Left ventricle myocardium superior (tissue), 1 donor: ENCODE measurements around the gene OSBPL2. TPM values are rescaled to one million over a fixed set of nuclear protein-coding genes. Genes with fewer than 3 reads are reported as not detected.

Experiments
- ATAC-seq: fragments of 200-7000 bp; cut with Tn5 transposase; one replicate; pipeline ENCODE4 v1.9.1; 2020; ENCODE audit warnings: mild to moderate bottlenecking, moderate library complexity
- DNase-seq: peaks from one replicate; pipeline ENCODE4 v3.0.0-alpha.2; 2020
- intact Hi-C: fragments of 100-400 bp; cut with micrococcal nuclease; formaldehyde crosslinking; loops from one replicate; pipeline ENCODE4 v1.11.0; 2022
- total RNA-seq: library from RNA; stranded (reverse); fragmentation: NEBNext Ultra II Directional; extraction: Animal tissue kit (Norgen Biotek cat#: 25700); gene quantifications from one replicate; pipeline ENCODE4 v1.2.1, GENCODE V29; 2021
- donor health status: DM: no; HTN: yes; CAD: no; lungs with severe emphysema.

The OSBPL2 gene
- total RNA-seq, 1 donor from 2014 or later, result 60.0 TPM

DNA sequence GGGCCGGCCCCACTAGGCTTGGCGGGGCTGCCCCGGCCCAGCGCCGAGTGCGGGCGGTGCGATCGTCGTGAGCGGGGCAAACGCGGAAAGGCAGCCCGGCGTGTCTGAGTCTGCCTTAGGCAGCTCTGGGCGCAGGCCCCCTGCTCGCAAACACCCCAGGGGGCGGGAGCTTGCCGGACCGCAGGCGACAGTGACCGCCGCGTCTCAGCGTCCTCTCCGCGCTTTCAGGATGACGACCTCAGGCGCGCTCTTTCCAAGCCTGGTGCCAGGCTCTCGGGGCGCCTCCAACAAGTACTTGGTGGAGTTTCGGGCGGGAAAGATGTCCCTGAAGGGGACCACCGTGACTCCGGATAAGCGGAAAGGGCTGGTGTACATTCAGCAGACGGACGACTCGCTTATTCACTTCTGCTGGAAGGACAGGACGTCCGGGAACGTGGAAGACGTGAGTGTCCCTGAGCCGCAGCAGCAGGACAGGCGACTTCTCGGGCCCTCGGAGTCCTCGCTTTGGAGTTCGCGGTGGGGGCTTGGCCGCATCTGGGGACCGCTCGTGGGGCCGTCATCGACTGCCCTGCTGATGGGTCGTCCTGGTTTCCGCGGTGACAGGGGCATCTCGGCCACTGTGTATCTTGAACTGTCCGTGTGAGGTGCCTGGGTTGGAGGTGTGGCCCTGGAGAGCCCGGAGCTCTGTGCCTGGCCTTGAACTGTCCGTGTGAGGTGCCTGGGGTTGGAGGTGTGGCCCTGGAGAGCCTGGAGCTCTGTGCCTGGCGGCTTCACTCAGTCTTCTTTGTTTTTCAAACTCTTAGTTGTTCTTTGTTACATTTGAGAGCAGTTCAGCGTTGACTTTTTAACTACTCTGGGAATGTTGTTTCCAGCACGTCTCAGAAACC, 65.3 kb downstream of the OSBPL2 start:
- ATAC-seq, result no peak
- intact Hi-C loops, result loop anchor here (5.0 kb wide), 1 partner anchor 79 kb away; no protein-coding TSS in a partner anchor
- DNase-seq, result peak; percentile 52

DNA sequence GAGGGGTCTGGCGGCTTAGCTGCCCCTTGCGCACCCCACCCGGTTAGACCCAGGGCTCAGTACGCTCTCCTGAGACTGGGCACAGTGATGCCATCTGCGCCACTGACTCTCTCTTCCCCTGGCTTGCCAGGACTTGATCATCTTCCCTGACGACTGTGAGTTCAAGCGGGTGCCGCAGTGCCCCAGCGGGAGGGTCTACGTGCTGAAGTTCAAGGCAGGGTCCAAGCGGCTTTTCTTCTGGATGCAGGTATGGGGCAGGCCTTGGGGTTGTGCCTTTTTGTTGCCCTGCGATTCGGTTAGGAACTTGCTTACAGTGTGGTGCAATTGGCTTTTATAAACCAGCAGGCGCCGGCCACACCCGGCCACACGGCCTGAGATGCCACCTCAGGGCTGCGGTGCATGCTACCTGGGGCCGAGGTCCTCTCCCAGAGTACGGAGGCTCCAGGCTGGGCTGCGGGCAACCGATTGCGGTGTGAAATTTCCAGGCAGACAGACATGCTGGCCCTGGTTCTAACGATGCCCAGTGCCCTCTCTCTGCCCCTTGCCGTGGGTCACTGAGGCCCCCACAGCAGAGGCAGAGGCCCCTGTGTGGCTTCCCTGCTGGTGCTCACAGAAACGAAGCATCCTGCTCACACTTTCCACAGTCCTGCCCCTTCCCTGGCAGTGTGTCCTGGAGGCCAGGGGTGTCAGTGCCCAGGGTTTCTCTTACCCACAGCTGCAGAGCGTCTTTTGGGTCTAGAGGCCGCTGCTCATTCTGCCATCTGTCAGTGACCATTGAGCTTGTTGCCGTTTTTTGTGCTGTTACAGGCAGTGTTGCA, 66.2 kb downstream of the OSBPL2 start:
- intact Hi-C loops, result loop anchor here (5.0 kb wide), 1 partner anchor 78 kb away; no protein-coding TSS in a partner anchor
- ATAC-seq (no peak), DNase-seq (no peak)

GRCh38 chr20:62305149-62305764, 66.9 kb downstream of the OSBPL2 start:
- intact Hi-C loops, result no loop called here
- DNase-seq, result no peak
- ATAC-seq, result no peak

DNA sequence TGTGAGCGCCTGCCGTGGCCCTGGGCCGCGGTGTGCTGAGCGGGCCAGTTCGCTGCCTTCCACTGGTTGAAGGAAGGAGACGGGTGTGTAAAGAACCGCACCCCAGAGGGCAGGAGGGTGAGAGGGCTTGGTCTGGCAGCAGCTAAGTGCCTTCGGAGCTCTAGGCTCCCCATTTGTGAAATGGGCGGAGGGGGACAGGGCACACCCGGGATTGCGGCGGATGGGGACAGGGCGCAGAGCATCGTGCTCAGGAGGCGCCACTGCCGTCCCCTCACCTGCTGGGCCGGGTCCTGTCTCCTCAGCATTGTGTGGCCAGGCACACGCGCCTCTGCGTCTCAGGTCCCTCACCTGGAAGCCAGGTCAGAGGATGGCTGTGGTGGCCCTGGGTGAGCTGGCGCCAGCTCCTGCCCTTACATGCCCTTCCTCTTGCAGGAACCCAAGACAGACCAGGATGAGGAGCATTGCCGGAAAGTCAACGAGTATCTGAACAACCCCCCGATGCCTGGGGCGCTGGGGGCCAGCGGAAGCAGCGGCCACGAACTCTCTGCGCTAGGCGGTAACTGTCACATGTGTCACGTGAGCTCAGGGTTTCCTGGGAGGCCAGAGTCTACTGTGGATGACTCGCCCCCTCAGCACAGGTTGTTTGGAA, 67.6 kb downstream of the OSBPL2 start:
- ATAC-seq (no peak), DNase-seq (no peak)
- intact Hi-C loops, result no loop called here

GRCh38 chr20:62306414-62307187, 68.3 kb downstream of the OSBPL2 start:
- ATAC-seq (no peak), DNase-seq (no peak)
- intact Hi-C loops, result no loop called here

- ATAC-seq (no peak), DNase-seq (no peak)
- intact Hi-C loops, result no loop called here
Observed at GRCh38 chr20:62307226-62308101, 69.1 kb downstream of the OSBPL2 start.

DNA sequence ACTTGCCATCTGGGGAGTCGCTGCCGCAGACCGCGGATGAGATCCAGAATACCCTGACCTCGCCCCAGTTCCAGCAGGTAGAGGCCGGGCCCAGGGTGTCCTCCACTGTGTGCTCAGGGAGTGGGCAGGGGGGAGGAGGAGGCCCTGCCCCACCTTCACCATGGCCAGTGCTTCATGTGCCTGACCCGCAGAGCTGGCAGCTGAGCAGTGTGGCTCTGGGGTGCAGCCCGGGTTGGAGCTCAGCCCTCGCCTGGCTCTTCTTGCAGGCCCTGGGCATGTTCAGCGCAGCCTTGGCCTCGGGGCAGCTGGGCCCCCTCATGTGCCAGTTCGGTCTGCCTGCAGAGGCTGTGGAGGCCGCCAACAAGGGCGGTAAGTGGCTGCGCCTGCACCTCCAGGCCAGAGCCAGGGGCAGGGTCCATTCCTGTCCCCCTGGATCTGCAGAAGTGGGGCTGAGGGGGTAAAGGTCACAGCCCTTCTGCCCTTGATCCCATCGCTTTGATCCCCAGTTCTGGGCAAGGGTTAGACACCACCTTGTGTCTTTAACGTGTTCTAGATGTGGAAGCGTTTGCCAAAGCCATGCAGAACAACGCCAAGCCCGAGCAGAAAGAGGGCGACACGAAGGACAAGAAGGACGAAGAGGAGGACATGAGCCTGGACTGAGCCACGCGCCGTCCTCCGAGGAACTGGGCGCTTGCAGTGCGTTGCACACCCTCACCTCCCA, 69.9 kb downstream of the OSBPL2 start:
- intact Hi-C loops, result no loop called here
- no peak for ATAC-seq
- DNase-seq, result no peak

- DNase-seq (no peak), ATAC-seq (no peak)
- intact Hi-C loops, result no loop called here
Observed at GRCh38 chr20:62309198-62309944, 71.0 kb downstream of the OSBPL2 start.

DNA sequence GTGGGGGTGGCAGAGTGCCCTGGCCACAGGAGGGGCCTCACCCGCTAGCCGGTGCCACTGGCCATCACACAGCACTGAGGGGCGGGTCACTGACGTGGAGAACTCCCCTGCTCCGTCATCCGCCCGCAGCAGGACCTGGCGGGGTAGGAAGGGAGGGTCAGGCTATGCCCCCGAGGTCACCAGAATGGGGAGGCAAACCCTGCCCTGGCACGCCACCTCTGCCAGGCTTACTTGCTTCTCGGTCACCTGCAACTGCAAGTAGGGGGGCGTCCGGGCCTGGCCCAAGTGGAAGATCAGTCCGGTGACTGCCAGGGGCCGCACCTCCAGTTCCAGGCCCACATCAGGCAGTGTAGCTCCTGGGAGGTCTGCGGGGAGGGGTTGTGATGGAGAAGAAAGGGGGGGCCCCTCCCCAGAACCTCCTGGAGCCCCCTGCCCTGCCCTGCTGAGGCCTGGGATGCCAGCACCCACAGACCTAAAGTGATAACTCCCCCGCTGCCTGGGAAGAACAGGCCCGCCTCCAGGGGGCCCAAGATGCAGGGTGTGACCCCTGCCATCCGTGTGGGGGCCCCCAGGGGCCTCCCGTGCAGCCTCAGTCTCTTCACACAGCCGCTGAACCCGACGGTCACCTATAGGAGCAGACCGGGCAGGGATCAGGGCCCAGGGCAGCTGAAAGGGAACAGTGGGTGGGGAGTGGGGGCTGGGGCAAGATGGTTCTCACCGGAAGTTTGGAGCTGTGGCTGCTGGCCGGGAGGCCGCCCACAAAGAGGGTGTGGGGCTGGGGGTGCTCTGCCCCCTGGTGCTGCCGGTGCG, 71.8 kb downstream of the OSBPL2 start:
- DNase-seq (no peak), ATAC-seq (no peak)
- intact Hi-C loops, result no loop called here

GRCh38 chr20:62310757-62311121, 72.4 kb downstream of the OSBPL2 start:
- ATAC-seq (no peak), DNase-seq (no peak)
- intact Hi-C loops, result no loop called here

DNA sequence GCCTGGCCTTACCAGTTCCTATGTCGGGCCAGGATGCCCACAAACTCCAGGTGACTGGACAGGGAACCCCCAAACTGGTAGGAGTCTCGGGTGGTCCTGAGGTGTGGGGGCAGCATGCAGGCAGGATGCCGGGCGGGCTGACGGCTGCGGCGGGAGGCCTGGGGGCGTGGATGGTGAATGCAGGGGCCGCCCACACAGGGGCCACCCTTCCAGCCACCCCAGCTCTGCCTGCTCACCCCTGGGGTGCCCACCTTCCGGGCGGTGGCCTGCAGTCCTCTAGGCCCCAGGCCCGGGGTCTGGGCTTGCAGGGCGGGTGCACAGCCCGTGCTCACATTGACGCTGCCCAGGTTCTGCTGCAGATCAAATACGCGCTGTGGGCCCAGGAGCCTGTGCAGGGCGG, 72.8 kb downstream of the OSBPL2 start:
- intact Hi-C loops, result no loop called here
- ATAC-seq, result no peak

DNA sequence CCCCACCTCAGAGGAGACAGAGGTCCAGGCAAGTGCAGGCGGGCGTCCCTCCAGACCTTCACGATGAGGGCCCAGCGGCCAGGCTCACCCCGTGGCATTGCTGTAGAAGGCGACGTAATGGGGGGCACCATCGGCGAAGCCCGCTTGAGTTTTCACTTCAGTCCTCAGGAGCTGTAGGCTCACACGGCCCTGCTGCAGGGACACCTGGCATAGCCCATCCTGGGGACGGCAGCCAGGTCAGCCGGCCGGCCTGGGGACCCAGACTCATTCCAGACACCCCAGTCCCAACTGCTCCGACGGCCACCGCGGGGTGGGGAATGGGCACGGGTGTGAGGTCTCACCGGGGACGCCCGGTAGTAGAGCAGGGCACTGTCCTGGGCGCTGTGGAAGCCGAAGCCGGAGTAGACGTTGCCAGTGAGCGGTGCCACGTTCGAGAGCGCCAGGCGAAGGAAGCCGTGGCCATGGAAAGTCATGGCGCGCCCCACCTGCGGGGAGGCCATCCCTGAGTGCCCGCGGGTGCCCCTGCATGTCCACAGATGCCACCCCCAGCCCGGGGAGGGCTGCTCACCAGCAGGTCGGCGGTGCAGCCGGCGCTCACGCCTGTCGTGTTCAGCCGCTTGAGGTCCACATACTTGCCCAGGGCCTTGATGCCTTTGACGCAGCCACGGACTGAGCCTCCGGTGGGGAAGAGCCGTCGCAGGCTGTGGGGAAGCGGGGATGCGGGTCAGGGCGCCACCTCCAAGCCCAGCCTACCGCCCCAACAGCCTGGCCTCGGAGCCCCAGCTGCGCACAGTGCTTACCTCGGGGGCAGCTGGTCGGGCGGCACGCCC, 73.7 kb downstream of the OSBPL2 start:
- intact Hi-C loops, result no loop called here
- DNase-seq (no peak), ATAC-seq (no peak)

More for the DNA sequence above, 72.8 kb downstream of the OSBPL2 start:
- no peak for DNase-seq

GRCh38 chr20:62312662-62312977, 74.3 kb downstream of the OSBPL2 start:
- ATAC-seq (no peak), DNase-seq (no peak)
- intact Hi-C loops, result no loop called here

DNA sequence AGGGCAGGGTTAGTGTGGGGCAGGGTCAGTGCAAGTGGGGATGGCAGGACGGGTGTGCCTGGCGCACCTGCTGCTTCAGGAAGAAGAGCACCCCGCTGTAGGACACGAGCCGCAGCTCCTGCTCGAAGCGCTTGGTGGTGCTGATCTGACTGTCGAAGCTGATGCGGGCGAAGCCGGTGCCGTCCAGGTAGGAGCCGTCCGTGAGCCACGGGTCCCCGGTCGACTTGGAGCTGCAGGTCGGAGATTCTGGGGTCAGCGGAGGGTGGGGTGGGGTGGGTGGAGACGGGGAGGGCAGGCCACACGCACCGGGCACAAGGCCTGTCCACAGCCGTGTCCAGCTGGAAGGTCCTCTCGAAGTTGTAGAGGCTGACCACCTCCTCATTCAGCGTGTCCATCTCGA, 74.7 kb downstream of the OSBPL2 start:
- no peak for DNase-seq
- intact Hi-C loops, result no loop called here
- ATAC-seq, result no peak
